ENCODE measurements around the gene VTA1. TPM values are rescaled to one million over a fixed set of nuclear protein-coding genes. Genes with fewer than 3 reads are reported as not detected.

VTA1 gene
- total and polyA plus RNA-seq, 2 of the 4 experiments (the other 2 are of a cell fraction), result 60.9 to 120 TPM

- Histone ChIP-seq H4K8ac (ENCODE audit: low read depth in 2 of 2, low read length in 2 of 2) (no peak overlapping the region), H2BK20ac (ENCODE audit: low read depth, low read length) (no peak overlapping the region), H4K91ac (ENCODE audit: insufficient read depth, low read depth, low read length) (no peak overlapping the region), H3K23ac (ENCODE audit: low read depth, low read length) (no peak overlapping the region), H3K36me3 (ENCODE audit: control insufficient read depth, insufficient read depth, low read length) (peaks cover 22% of the 10 kb centered on the region), H3K27ac (ENCODE audit: insufficient read depth, low read length) (no peak overlapping the region), H3K18ac (ENCODE audit: low read depth, low read length) (no peak overlapping the region), H2BK15ac (ENCODE audit: low read depth, low read length) (no peak overlapping the region), H3K56ac (ENCODE audit: extremely low read depth, insufficient read depth, low read length) (no peak overlapping the region), H3K9me1 (ENCODE audit: insufficient read depth, low read length) (peaks cover 3% of the 10 kb centered on the region), H3K4me1 (ENCODE audit: control insufficient read depth, insufficient read depth, low read length) (no peaks in the 10 kb centered on the region), H3K4me2 (ENCODE audit: low read depth, low read length) (no peak overlapping the region), H4K5ac (ENCODE audit: low read depth, low read length) (no peak overlapping the region), H3K4ac (ENCODE audit: low read depth, low read length) (no peak overlapping the region), H3K4me3 (ENCODE audit: insufficient read depth, low read depth, low read length) (no peak overlapping the region), H3K27me3 (ENCODE audit: control insufficient read depth, insufficient read depth, low read length) (no peaks in the 10 kb centered on the region), H3K79me1 (ENCODE audit: low read depth in 1 of 2, low read length in 2 of 2) (peaks cover 7 to 14% of the 10 kb centered on the region in 2 experiments; a peak in 3 of 4 replicates), H2AK9ac (replicated peaks; ENCODE audit: low read depth, low read length, poor library complexity) (no peak overlapping the region), H4K20me1 (ENCODE audit: insufficient read depth, low read length) (no peaks in the 10 kb centered on the region), H2AFZ (replicated peaks; ENCODE audit: low read length, poor library complexity) (no peak overlapping the region), H3K9ac (ENCODE audit: low read depth, low read length) (no peak overlapping the region), H2BK120ac (ENCODE audit: low read depth, low read length) (no peak overlapping the region), H3K9me3 (ENCODE audit: control insufficient read depth, insufficient read depth, low read length) (no peaks in the 10 kb centered on the region), H2AK5ac (ENCODE audit: low read depth, low read length) (no peak overlapping the region), H2BK5ac (ENCODE audit: low read depth, low read length, poor library complexity, severe bottlenecking) (no peak overlapping the region), H3K14ac (replicated peaks; ENCODE audit: low read depth, low read length) (no peak overlapping the region)
- ChIA-PET POLR2A (ENCODE audit: unreplicated experiment) (no interaction called here), CTCF (interaction anchor here (0.5 kb wide), 1 partner anchor 15 kb away, joined by 3 read pairs; no protein-coding TSS in a partner anchor)
- intact Hi-C loops (cut with micrococcal nuclease), result no loop called here
- in situ Hi-C loops (cut with MboI; ENCODE audit: low sequenced_read_pairs), result no loop called here
- no peak for TF ChIP-seq CEBPB (IDR thresholded peaks at IDR 0.05; ENCODE audit: low read depth, low read length)
- TF ChIP-seq RAD21 (IDR thresholded peaks at IDR 0.05; ENCODE audit: low read length), result no peak
- no peak for TF ChIP-seq RCOR1 (IDR thresholded peaks at IDR 0.05; ENCODE audit: insufficient replicate concordance, low read length)
- BruUV-seq (replicated peaks), result no TSS peak
- dilution Hi-C loops (cut with HindIII; ENCODE audit: low sequenced_read_pairs, unreplicated experiment), result no loop called here
- ATAC-seq (ENCODE audit: low read depth) (no peak), DNase-seq (no peak)
These were observed 24.3 kb downstream of the VTA1 start for GRCh38 chr6:142171351-142171750.

All from IMR-90 (cell line).